Activated CD4-positive, alpha-beta T cell treated with anti-CD3 and anti-CD28 coated beads, Interleukin-10, Interleukin-2, amounts not matched to agents 100 ng/mL and 50 ng/mL, durations not matched to agents 16 hours and 8 hours (primary cell): ENCODE data around the gene TMC4.
A peak's percentile ranks its signal among the peaks of the same experiment; 100 is the strongest.
"Not testable (repeated sequence)": the region's sequence is repeated elsewhere in the genome, so short reads cannot be mapped to it uniquely, and the experiment has no call there.

ENCODE experiments used
- DNase-seq: peaks from one replicate; pipeline ENCODE4 v3.0.0-alpha.2; 2020

TMC4 gene

GRCh38 chr19:54203151-54203611 lies 30.2 kb upstream of the TMC4 start:
- DNase-seq = no peak

- no peak for DNase-seq
These were observed 29.0 kb upstream of the TMC4 start for GRCh38 chr19:54201980-54202379.

DNA sequence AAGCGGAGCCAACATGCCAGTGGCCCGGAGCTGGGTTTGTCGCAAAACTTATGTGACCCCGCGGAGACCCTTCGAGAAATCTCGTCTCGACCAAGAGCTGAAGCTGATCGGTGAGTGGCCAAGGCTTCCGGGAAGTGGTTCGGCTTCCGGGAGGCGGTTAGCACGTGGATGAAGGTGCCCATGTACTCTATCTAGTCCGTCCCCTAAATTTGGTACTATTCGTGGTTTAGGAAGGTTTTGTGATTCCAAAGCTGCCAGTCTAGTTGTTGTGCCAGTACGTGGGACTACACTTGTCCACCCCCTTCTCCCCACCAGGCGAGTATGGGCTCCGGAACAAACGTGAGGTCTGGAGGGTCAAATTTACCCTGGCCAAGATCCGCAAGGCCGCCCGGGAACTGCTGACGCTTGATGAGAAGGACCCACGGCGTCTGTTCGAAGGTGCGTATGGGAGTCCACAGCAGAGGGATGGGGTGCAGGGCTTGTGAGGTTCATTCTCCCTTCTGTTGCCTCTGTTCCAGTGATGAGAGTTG lies 28.3 kb upstream of the TMC4 start:
- DNase-seq = no peak

- no peak for DNase-seq
These were observed 26.4 kb upstream of the TMC4 start for GRCh38 chr19:54199401-54199800.

DNA sequence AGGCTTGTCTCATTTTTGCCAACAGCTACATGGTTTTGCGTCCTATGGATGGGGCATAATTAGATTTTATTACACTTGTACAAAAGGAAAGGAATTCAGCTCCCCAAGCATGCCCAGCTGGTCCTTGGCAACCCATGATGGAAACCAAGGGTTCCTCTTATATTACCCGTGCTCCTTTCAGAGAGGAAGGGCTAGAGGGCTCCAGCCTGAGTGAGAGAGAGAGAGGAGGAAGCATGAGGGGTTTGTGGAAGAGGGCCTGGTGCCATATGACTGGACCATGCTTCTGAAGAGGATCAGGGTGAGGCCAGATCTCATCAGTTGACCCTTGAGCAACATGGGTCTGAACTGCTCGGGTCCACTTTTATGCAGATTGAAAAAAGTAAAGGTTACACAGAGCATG lies 24.2 kb upstream of the TMC4 start:
- no peak for DNase-seq

DNA sequence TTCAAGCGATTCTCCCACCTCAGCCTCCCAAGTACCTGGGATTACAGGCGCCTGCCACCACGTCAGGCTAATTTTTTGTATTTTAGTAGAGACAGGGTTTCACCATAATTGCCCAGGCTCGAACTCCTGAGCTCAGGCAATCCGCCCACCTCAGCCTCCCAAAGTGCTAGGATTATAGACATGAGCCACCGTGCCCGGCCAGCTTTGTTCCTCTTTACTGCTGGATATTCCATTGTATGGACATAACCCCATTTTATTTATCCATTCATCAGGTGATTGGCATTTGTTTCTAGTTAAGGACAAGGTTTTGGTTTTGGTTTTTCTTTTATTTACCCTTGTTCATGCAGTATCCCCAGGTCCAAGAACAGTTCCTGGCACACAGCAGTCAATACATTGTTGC lies 23.6 kb upstream of the TMC4 start:
- no peak for DNase-seq

DNA sequence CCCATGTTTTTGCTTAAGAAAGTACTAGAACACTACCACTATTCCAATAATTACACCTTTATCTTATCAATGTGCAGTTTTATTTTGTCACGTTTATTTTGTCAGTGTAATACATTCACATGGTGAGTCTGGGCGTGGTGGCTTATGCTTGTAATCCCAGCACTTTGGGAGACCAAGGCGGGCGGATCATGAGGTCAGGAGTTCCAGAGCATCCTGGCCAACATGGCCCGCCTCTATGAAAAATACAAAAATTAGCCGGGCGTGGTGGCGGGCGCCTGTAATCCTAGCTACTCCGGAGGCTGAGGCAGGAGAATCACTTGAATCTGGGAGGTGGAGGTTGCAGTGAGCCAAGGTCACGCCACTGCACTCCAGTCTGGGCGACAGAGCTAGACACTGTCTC lies 21.5 kb upstream of the TMC4 start:
- not testable (repeated sequence) for DNase-seq

- no peak for DNase-seq
These were observed 20.1 kb upstream of the TMC4 start for GRCh38 chr19:54193011-54193410.

GRCh38 chr19:54191811-54192453 lies 19.0 kb upstream of the TMC4 start:
- no peak for DNase-seq

DNA sequence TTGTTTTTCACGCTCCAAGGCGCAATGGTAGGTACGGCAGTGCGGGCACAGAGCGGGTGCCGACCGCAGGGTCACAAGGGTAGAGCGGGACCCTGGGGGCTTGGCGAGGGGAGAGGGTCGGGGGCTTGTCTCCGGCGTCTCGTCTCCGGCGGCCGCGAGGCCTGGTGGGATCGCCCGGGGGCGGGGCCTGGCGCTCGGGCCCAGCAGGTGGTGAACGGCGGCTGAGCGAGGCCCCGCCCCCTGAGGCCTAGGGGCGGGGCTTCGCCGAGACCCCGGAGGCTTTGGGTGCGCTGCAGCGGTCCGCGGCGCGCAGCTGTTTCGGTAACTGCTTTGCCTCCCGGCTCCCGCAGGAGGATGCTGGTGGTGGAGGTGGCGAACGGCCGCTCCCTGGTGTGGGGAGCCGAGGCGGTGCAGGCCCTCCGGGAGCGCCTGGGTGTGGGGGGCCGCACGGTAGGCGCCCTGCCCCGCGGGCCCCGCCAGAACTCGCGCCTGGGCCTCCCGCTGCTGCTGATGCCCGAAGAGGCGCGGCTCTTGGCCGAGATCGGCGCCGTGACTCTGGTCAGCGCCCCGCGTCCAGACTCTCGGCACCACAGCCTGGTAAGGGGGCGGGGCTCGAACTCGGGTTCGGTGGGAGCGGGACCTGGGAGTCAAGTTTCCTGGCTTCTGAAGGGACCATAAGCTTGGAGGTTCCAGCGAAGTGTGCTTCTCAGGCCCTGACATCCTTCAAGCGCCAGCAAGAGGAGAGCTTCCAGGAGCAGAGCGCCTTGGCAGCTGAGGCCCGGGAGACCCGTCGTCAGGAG lies 18.3 kb upstream of the TMC4 start, which contains the start of gene TSEN34:
Gene TSEN34 (plus strand): TSS at position 298 of the 800 bp plus-strand sequence. CDS start 57 bp downstream, at position 355.
- DNase-seq = peak; percentile 93

DNA sequence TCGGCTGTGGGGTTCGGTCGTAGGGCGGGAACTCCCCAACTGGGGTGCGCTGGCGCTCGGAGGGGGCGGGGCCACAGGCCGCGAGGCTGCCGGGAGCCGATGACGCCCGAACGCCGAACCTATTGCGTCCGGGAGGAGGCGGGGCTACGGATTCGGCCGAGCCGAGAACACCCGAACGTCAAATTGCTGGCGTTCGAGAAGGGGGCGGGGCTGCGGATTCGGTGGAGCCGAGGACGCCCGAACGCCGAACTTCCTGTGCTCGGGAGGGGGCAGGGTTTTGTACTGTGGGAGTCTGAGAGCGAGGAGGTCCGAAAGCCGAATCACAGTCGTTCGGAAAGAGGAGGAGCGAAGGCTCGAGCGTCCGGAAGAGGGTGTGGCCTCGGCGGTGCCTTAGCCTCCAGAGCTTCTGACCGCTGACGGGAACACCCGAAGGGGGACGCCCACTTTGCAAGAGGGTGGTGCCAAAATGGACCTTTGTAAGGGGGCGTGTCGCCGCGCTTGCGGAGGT lies 17.6 kb upstream of the TMC4 start:
- DNase-seq = peak; percentile 100

GRCh38 chr19:54189735-54190502 lies 17.0 kb upstream of the TMC4 start:
- DNase-seq = peak; percentile 100

DNA sequence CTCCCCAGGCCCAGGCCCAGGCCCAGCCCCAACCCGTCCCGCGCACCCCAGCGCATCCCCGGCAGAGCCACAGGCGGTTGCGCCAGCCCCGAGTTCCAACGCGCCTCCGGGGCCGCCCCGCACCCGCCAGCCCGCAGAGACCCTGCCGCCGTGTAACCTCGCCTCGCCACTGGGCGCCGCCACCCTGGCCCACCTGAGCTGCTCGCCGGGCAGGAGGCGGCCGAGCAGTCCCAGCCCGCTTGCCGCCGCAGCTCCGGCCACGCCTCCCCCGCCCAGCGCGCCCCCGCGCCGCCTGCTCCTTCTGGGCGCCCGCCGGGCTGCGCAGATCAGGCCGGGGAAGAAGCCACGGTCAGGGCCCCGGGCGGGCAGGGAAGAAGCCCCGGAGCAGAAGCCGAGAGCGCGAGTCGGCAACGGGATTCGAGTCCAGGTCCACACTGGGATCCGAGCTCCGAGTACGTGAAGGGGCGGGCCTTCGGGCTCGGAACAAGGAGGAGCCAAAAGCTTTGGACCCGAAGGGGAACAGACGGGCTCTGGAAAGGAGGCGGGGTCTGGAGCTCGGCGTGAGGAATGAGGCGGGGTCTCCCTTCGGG lies 16.3 kb upstream of the TMC4 start, which contains the start of gene MBOAT7:
Gene MBOAT7 (minus strand): TSS at position 436 of the 590 bp plus-strand sequence. CDS start 1,072 bp downstream, outside the sequence.
- no peak for DNase-seq

DNA sequence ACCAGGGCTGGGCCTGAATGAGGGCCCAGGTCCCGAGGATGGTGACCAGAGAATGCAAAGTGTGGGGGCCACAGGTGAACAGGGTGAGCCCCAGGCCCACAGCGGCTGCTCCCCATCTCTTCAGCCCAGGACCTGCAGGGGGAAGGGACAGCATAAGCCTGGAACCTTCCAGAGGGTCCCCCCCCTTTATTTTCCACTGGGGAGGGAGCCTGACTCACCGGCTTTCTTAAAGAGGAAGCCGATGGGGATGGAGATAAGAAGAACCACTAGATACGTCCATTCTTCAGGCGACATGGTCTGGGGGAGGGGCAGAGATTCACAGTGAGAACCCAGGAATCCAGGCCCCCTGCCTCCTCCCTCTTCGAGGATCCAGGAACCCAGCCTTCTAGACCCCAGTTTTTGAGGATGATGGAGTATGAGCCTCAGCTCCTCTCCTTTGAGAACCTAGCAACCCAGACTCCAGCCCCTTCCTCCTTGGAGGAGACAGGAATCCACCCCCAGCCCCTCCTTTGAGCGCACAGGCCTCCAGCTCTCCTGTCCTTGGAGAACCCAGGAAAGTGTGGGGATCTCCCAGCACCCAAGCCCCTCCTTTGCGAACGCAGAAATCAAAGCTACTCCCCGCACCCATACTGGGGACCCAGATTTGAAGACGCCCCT lies 15.4 kb upstream of the TMC4 start:
- peak; percentile 74 for DNase-seq

DNA sequence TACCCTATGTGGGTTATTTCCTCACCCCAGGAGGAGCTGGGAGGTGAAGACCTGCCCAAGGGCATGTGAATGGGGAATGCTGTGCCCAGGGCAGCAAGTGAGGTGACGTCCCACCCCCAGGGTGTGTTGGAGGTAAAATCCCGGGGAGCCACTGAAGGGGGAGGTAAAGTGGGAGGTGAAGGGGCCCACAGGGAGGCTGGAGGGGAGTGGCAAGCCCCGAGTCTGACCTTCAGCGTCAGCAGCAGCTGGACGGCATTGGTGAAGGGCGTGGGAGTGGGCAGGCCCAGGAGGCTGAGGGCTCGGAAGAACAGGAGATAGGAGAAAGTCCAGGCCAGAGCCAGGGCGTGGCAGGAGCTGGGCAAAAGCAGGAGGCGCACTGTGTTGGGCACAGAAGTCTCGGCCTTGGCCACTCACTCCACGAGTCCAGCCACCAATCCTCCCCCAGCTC lies 14.0 kb upstream of the TMC4 start:
- DNase-seq = no peak

DNA sequence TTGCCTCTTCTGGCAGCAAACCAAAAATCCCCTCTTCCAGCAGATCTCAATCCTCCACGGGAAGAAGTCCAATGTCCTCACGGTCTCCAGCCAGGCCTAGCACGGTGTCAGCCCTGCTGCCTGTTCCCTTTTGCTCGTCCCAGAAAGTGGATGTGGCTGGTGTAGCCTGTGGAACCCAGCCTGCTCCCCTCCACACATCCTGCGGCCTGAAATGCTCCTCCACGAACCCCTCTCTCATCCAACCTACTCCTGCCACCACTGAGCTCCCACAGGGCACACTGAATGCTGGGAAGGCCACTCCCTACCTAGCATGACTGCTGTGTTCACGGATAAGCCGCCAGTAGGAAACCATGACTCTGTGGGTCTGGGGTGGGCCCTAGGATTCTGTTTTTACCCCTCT lies 13.4 kb upstream of the TMC4 start:
- no peak for DNase-seq

- no peak for DNase-seq
These were observed 10.5 kb upstream of the TMC4 start for GRCh38 chr19:54183431-54183830.

- not testable (repeated sequence) for DNase-seq
These were observed 8.9 kb upstream of the TMC4 start for GRCh38 chr19:54181894-54182293.

DNA sequence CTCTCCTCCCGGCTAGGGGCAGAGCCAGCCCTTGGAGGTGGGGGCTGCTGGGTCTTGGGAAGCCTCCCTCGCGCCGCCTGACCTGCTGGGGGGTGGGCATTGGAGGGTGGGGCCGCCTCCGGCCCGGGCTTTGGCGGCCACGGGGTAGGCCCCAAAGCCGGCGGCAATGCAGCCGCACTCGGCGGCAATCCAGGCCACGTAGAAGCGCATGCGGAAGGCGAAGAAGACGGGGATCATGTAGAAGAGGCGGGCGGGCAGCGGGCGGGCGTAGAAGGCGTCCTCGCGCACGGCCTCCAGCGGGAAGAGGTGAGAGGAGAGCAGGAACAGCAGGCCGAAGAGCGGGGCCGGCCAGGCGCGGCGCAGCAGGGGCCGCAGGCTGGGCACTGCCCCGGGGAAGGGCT lies 7.7 kb upstream of the TMC4 start:
- no peak for DNase-seq

DNA sequence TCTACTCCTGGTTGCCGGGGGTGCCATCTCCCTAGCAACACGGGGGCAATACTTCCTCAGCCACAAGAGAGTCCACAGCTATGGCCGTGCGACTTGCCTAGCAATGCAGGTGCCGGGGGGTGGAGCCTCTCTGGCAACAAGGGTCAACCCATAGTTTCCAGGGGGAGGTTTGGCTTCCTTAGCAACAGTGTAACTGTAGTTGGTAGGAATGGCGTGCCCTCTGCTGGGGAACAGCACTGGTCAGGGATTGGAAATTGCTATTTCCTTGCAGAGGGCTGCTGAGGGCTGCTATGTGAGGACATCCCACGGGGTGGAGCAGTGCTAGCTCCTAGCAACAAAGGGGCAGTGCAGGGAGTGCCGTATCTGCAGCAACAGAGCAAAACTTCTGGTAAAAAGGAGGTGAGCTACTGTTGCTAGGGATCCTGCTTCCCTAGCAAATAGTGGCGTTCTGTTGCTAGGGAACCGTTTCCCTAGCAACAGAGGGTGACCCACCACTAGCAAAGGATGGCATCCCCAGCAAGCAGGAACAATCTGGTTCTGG lies 7.0 kb upstream of the TMC4 start:
- no peak for DNase-seq

DNA sequence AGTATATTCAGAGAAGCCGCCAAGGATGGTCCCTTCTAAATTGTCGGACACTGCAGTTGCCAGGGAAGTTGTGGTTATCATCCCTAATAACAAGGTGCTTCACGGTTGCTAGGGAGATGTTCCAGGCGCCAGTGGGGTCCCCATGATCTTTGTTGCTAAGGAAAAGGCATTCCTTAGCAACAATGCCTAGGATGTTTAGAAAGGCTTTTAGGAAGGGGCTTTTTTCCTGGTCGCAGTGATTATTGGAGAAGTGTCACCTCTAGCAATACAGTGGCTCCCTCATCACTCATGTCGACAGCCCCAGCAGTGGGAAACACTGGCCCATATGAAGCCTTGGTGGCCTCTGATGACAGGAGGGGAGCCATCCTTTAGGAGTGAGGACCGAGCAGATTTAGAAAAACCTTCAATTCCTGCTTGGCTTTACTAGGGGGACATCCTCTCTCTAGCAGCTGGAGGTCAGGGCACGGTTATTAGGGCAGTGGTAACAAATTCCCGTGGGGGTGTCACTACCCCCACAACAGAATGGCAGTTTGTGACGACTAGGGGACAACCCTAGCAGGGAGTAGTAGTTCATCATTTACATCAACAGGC lies 6.4 kb upstream of the TMC4 start:
- DNase-seq = no peak
